ENCODE measurements around the gene CHST11. TPM values are rescaled to one million over a fixed set of nuclear protein-coding genes. Genes with fewer than 3 reads are reported as not detected.

CHST11 gene
- total and polyA plus RNA-seq, 10 of the 15 experiments (the other 5 are each of a cell fraction or from before 2014, with no cell fraction given) = 1.9 to 38.1 (median 17.2) TPM

DNA sequence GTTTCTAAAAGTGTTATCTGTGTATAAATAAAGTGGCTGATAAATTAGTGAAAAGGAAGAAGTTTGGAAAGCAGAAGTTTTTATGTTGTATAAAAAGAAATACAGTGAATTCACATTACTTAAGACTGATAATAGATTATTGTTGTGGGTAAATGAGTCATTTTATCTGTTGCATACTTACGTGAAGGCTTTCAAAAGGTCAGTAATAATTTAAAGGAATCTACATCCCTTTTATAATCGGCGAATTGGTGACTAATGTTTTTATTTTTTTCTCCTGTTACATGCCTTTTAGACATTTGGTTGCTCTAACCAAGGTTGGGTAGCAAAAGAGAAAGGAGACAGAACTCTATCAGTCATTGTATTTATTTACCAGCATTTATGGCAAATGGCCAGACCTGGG is 345.5 kb downstream of the CHST11 start:
- in situ Hi-C loops (cut with MboI) = no loop called here
- Histone ChIP-seq H2AFZ (ENCODE audit: control insufficient read depth, low read depth, low read length) (no peak overlapping the region), H3K9ac (ENCODE audit: control insufficient read depth, insufficient read depth, low read length) (no peak overlapping the region), H3K27ac (ENCODE audit: control insufficient read depth, insufficient read depth) (no peak overlapping the region), H3K4me3 (no peak overlapping the region), H3K4me2 (ENCODE audit: control insufficient read depth, insufficient read depth) (no peak overlapping the region), H3K4me1 (ENCODE audit: control insufficient read depth, insufficient read depth, low read length) (no peaks in the 10 kb centered on the region), H3K27me3 (replicated peaks in 1 of 2; ENCODE audit: control insufficient read depth in 2 of 2, insufficient read depth in 2 of 2, low read length in 1 of 2) (no peaks in the 10 kb centered on the region), H4K20me1 (ENCODE audit: control insufficient read depth, insufficient read depth) (no peaks in the 10 kb centered on the region), H3K9me3 (replicated peaks; ENCODE audit: control insufficient read depth, insufficient read depth, low read length) (no peaks in the 10 kb centered on the region), H3K79me2 (ENCODE audit: control insufficient read depth, insufficient read depth, low read length) (no peaks in the 10 kb centered on the region), H3K36me3 (ENCODE audit: control insufficient read depth in 2 of 2, insufficient read depth in 2 of 2, low read length in 1 of 2) (no peaks in the 10 kb centered on the region)
- ATAC-seq (no peak), FAIRE-seq (no peak), DNase-seq (ENCODE audit: low read depth, low spot score) (no peak)
- ChIA-PET SMC1A (ENCODE audit: uncharacterized antibody, unreplicated experiment) (interaction anchor here (1.1 kb wide), 1 partner anchor 107 kb away, joined by 4 read pairs; no protein-coding TSS in a partner anchor), POLR2A (no interaction called here), CTCF (interaction anchor here (1.5 kb wide), 1 partner anchor 12 kb away, joined by 7 read pairs; no protein-coding TSS in a partner anchor), RAD21 (ENCODE audit: unreplicated experiment) (no interaction called here)
- BruUV-seq (replicated peaks) = no TSS peak
- intact Hi-C loops (cut with micrococcal nuclease; ENCODE audit: unreplicated experiment) = no loop called here
- 94% methylated on average over 3 of the region's 3 CpGs for WGBS (ENCODE audit: insufficient coverage, insufficient replicate concordance, low lambda C conversion rate, missing lambda C conversion rate)
- TF ChIP-seq BCLAF1 (IDR thresholded peaks at IDR 0.05) (no peak), MEF2A (IDR thresholded peaks at IDR 0.05; ENCODE audit: insufficient read depth, low read depth, low read length) (no peak), CREB1 (IDR thresholded peaks at IDR 0.05; ENCODE audit: low read depth) (no peak), BHLHE40 (IDR thresholded peaks at IDR 0.05; ENCODE audit: borderline replicate concordance in 1 of 2, low read depth in 2 of 2, low read length in 1 of 2) (no peak), PML (IDR thresholded peaks at IDR 0.05; ENCODE audit: low read length) (no peak), ZNF207 (IDR thresholded peaks at IDR 0.05; ENCODE audit: borderline replicate concordance) (no peak), HDAC2 (IDR thresholded peaks at IDR 0.05) (no peak), NFYA (IDR thresholded peaks at IDR 0.05; ENCODE audit: borderline replicate concordance, low read depth, low read length) (no peak), CBFB (IDR thresholded peaks at IDR 0.05; ENCODE audit: low read depth) (no peak), NR2F1 (conservative IDR thresholded peaks at IDR 0.05) (no peak), TCF7 (IDR thresholded peaks at IDR 0.05; ENCODE audit: borderline replicate concordance) (no peak), TCF3 (IDR thresholded peaks at IDR 0.05; ENCODE audit: borderline replicate concordance, insufficient read depth, low read depth, low read length) (no peak), RFX5 (IDR thresholded peaks at IDR 0.05; ENCODE audit: low read depth, low read length) (no peak)
